Activated naive CD4-positive, alpha-beta T cell treated with anti-CD3 and anti-CD28 coated beads, Interleukin-2, amount 10 ng/mL, durations not matched to agents 7 days and 5 days (primary cell): ENCODE data around the gene UBE3B.

Source experiments
- CTCF ChIA-PET: fragments of 350-600 bp; sonication (Branson Sonifier 250); formaldehyde crosslinking; loops from one replicate; lab custom pipeline; 2021; ENCODE audit warnings: antibody characterized with exemption; lab: Charles Lee
- DNase-seq: peaks from one replicate; pipeline ENCODE4 v3.0.0-alpha.2; 2020
- H3K27ac Mint-ChIP-seq: one replicate; pipeline ENCODE4 v1.8.0; 2021; ENCODE audit warnings: mild to moderate bottlenecking, moderate library complexity, mixed read lengths
- H3K27me3 Mint-ChIP-seq: one replicate; pipeline ENCODE4 v1.8.0; 2021; ENCODE audit warnings: mild to moderate bottlenecking, mixed read lengths
- H3K36me3 Mint-ChIP-seq: one replicate; pipeline ENCODE4 v1.8.0; 2021; ENCODE audit warnings: mixed read lengths
- H3K4me1 Mint-ChIP-seq: one replicate; pipeline ENCODE4 v1.8.0; 2021; ENCODE audit warnings: mixed read lengths
- H3K4me3 Mint-ChIP-seq: one replicate; pipeline ENCODE4 v1.8.0; 2021; ENCODE audit warnings: mild to moderate bottlenecking, moderate library complexity, mixed read lengths
- H3K9me3 Mint-ChIP-seq: one replicate; pipeline ENCODE4 v1.8.0; 2021; ENCODE audit warnings: mixed read lengths

Gene UBE3B

DNA sequence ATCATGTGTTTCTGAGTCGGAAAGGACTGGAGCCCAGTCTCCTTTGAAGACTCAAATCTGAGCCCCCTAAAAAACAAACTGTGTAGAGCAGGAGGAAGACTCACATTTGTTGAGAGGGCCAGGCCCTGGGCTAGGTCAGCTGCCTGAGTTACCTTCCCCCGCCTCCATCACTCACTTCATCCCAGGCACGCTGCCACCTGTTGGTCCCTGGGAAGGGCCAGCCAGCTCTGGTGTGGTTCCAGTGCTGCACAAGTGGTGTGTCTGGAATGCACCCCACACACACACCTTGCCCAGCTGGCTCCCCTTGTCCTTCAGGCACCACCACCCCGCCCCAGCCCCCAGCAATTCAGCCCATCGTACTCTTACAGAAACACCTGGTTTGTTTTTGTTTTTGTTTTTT is 105.2 kb downstream of the UBE3B start:
- Mint-ChIP-seq H3K4me1 (no peaks in the 10 kb centered on the region), H3K27ac (no peak overlapping the region), H3K36me3 (peaks cover 50% of the 10 kb centered on the region), H3K27me3 (no peaks in the 10 kb centered on the region), H3K9me3 (no peaks in the 10 kb centered on the region), H3K4me3 (no peak overlapping the region)
- CTCF ChIA-PET, result interaction anchor here (1.5 kb wide), 1 partner anchor 15 kb away, joined by 5 read pairs; no protein-coding TSS in a partner anchor
- no peak for DNase-seq

DNA sequence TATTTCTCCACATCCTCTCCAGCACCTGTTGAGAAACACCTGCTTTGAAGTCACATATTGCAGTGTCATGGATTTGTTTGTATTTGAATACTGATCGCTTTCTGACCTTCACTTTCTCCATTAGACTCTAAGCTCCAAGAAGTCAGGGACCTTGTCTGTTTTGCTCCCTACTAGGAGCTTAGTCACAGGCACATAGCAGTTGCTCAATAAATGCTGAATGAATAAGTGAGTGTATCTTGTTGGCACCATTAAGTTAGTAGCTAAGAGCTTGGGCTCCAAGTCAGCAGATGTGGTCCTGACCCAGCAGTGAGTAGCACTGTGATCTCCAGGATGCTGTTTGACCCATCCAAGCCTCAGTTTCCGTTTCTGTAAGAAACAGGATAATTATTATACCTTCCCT is 106.3 kb downstream of the UBE3B start:
- no peak overlapping the region for H3K4me3 Mint-ChIP-seq
- CTCF ChIA-PET, result no interaction called here
- peaks cover 47% of the 10 kb centered on the region for H3K36me3 Mint-ChIP-seq
- no peaks in the 10 kb centered on the region for H3K27me3 Mint-ChIP-seq
- no peaks in the 10 kb centered on the region for H3K4me1 Mint-ChIP-seq
- no peaks in the 10 kb centered on the region for H3K9me3 Mint-ChIP-seq
- H3K27ac Mint-ChIP-seq, result no peak overlapping the region
- DNase-seq, result no peak
